ENCODE measurements around the gene ATXN7.

ATXN7 gene

GRCh38 chr3:64049136-64049535 lies 185.5 kb downstream of the ATXN7 start:
- Histone ChIP-seq H3K4me1 (ENCODE audit: low read length) (no peaks in the 10 kb centered on the region), H4K20me1 (ENCODE audit: insufficient read depth, low read length) (no peaks in the 10 kb centered on the region), H3K4me3 (ENCODE audit: low read length) (no peak overlapping the region), H3K4me2 (ENCODE audit: low read depth, low read length) (no peak overlapping the region), H3K9me3 (replicated peaks; ENCODE audit: insufficient read depth, low read length) (no peaks in the 10 kb centered on the region), H3K27ac (ENCODE audit: low read length) (no peak overlapping the region), H3K36me3 (replicated peaks; ENCODE audit: insufficient read depth, low read length) (no peaks in the 10 kb centered on the region), H3K9me2 (replicated peaks; ENCODE audit: insufficient read depth, low read length) (no peaks in the 10 kb centered on the region), H3F3A (ENCODE audit: insufficient read depth, low read length) (no peaks in the 10 kb centered on the region), H3K9ac (ENCODE audit: low read length) (no peak overlapping the region), H3K79me2 (ENCODE audit: low read length) (no peaks in the 10 kb centered on the region), H2AFZ (ENCODE audit: low read length) (no peak overlapping the region), H3K27me3 (replicated peaks; ENCODE audit: insufficient read depth, low read length) (no peaks in the 10 kb centered on the region)
- no peak for TF ChIP-seq EZH2phosphoT487 (IDR thresholded peaks at IDR 0.05; ENCODE audit: low read length)
- TF ChIP-seq EZH2 (optimal IDR thresholded peaks at IDR 0.05; ENCODE audit: low read depth, low read length), result no peak
- no peak for TF ChIP-seq CTCF (IDR thresholded peaks at IDR 0.05; ENCODE audit: low read length)
- no peak for DNase-seq

GRCh38 chr3:64049832-64050231 lies 186.2 kb downstream of the ATXN7 start:
- no peaks in the 10 kb centered on the region for H3K27me3 ChIP-seq (replicated peaks; ENCODE audit: insufficient read depth, low read length)
- no peak for DNase-seq
- H3K9ac ChIP-seq (ENCODE audit: low read length), result no peak overlapping the region
- no peak overlapping the region for H3K4me3 ChIP-seq (ENCODE audit: low read length)
- H3K79me2 ChIP-seq (ENCODE audit: low read length), result no peaks in the 10 kb centered on the region
- H3K36me3 ChIP-seq (replicated peaks; ENCODE audit: insufficient read depth, low read length), result no peaks in the 10 kb centered on the region
- H2AFZ ChIP-seq (ENCODE audit: low read length), result no peak overlapping the region
- no peaks in the 10 kb centered on the region for H3K9me3 ChIP-seq (replicated peaks; ENCODE audit: insufficient read depth, low read length)
- H4K20me1 ChIP-seq (ENCODE audit: insufficient read depth, low read length), result no peaks in the 10 kb centered on the region
- H3K4me2 ChIP-seq (ENCODE audit: low read depth, low read length), result no peak overlapping the region
- no peak overlapping the region for H3K27ac ChIP-seq (ENCODE audit: low read length)
- H3K4me1 ChIP-seq (ENCODE audit: low read length), result no peaks in the 10 kb centered on the region
- no peaks in the 10 kb centered on the region for H3K9me2 ChIP-seq (replicated peaks; ENCODE audit: insufficient read depth, low read length)
- no peaks in the 10 kb centered on the region for H3F3A ChIP-seq (ENCODE audit: insufficient read depth, low read length)
- TF ChIP-seq CTCF (IDR thresholded peaks at IDR 0.05; ENCODE audit: low read length) (no peak), EZH2 (optimal IDR thresholded peaks at IDR 0.05; ENCODE audit: low read depth, low read length) (no peak), EZH2phosphoT487 (IDR thresholded peaks at IDR 0.05; ENCODE audit: low read length) (no peak)

Data from MM.1S (cell line).